Omental fat pad (tissue), 4 donors: ENCODE data around the gene PCDHB11. TPM values are rescaled to one million over a fixed set of nuclear protein-coding genes. Genes with fewer than 3 reads are reported as not detected.
"Not testable (repeated sequence)": the region's sequence is repeated elsewhere in the genome, so short reads cannot be mapped to it uniquely, and the experiment has no call there.

Experiments
- ATAC-seq: fragments of 150-250 bp; one replicate; pipeline ENCODE4 v1.9.1; 2016; ENCODE audit warnings: mild to moderate bottlenecking, moderate library complexity; ENCODE audit not compliant: low FRiP score
- DNase-seq: peaks from one replicate; pipeline ENCODE4 v3.0.0-alpha.2; 2019; ENCODE audit warnings: low spot score
- total RNA-seq, 4 donors: library from RNA; depleted of rRNA; stranded (reverse); fragments of >200 nt; gene quantifications; one replicate each; pipeline ENCODE4 v1.1.0, GENCODE V29; 2016
- TF ChIP-seq, protein P1 (sequence below), 3 donors: fragments of 450-650 bp; IDR thresholded peaks; one replicate each; pipeline ENCODE4 v1.5.1; 2016 to 2017; ENCODE audit warnings: antibody characterized with exemption in 3 of 3, mild to moderate bottlenecking in 3 of 3, moderate library complexity in 2 of 3

PCDHB11 gene
- total RNA-seq: 1 to 10 TPM; 1.3 to 2.4 (median 1.7) TPM

DNA sequence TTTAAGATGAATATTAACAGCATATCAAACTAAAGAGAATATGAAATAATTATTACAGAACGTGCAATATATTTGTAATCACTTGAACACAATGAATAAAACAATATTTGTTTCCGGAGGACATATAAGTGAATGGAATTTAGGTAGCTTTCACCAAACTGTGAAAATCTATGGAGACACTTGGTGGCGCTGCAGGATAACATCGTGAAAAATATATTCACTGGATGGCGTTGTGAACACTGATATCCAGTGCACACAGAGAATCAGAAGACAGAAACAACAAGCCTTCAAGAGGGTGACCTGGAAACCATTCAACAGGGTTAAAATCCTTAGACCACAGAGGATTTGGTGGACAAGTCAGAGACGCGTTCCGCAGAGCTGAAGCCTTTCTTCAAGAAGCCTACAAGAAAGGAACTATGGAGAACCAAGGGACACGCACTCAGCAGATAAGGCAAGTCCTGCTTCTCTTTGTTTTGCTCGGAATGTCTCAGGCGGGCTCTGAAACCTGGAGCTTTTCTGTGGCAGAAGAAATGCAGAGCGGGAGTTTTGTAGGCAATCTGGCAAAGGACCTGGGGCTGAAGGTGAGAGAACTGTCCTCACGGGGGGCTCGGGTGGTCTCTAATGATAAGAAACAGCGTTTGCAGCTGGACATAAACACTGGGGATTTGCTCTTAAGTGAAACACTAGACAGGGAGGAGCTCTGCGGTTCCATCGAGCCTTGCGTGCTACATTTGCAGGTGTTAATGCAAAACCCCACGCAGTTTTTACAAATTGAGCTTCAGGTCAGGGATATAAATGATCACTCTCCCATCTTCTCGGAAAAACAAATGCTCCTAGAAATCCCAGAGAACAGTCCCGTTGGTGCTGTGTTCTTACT is at the start of gene PCDHB11:
Gene PCDHB11 (plus strand): TSS at position 269 of the 877 bp plus-strand sequence. CDS start 148 bp downstream, at position 417.
- DNase-seq: no peak
- TF ChIP-seq, protein P1, sequence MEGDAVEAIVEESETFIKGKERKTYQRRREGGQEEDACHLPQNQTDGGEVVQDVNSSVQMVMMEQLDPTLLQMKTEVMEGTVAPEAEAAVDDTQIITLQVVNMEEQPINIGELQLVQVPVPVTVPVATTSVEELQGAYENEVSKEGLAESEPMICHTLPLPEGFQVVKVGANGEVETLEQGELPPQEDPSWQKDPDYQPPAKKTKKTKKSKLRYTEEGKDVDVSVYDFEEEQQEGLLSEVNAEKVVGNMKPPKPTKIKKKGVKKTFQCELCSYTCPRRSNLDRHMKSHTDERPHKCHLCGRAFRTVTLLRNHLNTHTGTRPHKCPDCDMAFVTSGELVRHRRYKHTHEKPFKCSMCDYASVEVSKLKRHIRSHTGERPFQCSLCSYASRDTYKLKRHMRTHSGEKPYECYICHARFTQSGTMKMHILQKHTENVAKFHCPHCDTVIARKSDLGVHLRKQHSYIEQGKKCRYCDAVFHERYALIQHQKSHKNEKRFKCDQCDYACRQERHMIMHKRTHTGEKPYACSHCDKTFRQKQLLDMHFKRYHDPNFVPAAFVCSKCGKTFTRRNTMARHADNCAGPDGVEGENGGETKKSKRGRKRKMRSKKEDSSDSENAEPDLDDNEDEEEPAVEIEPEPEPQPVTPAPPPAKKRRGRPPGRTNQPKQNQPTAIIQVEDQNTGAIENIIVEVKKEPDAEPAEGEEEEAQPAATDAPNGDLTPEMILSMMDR (IDR thresholded peaks at IDR 0.05): no peak

DNA sequence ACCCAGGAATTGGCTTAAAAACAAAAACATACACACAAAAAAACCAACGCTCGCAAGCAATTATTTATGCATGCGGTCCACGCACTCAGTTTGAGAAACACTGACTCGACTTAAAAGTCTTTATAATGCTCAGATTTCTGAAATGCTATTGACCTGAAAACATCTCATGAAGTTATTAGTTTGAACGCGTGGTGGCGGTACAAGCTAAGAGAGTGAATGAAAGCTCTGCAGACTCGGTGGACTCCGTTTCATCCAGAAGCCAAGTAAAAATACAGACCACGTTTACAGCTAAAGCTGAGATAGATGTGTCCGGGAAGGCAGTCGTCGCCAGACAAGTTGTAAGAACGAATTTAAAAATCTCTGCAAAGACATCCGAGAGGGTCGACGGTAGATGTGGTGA is 49.6 kb upstream of the PCDHB11 start, which contains the start of gene PCDHB6:
Gene PCDHB6 (plus strand): TSS at position 246 of the 400 bp plus-strand sequence. CDS start 201 bp downstream, outside the sequence.
- DNase-seq (no peak), ATAC-seq (no peak)
- TF ChIP-seq, protein P1 (IDR thresholded peaks at IDR 0.05): no peak

More for the DNA sequence above, at the start of gene PCDHB11:
- no peak for ATAC-seq

DNA sequence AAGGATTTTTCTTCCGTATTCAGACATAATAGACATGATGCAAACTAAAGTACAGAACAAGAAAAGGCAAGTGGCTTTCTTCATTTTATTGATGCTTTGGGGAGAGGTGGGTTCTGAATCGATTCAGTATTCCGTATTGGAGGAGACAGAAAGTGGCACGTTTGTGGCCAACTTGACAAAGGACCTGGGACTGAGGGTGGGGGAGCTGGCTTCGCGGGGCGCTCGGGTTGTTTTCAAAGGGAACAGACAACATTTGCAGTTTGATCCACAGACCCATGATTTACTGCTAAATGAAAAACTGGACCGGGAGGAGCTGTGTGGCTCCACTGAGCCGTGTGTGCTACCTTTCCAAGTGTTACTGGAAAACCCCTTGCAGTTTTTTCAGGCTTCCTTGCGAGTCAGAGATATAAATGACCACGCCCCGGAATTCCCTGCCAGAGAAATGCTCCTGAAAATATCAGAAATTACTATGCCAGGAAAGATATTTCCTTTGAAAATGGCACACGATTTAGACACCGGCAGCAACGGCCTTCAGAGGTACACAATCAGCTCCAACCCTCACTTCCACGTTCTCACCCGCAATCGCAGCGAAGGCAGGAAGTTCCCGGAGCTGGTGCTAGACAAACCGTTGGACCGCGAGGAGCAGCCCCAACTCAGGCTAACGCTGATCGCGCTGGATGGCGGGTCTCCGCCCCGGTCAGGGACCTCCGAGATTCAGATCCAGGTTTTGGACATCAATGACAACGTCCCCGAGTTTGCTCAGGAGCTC is 49.0 kb upstream of the PCDHB11 start:
- TF ChIP-seq, protein P1 (IDR thresholded peaks at IDR 0.05): no peak
- ATAC-seq: no peak

DNA sequence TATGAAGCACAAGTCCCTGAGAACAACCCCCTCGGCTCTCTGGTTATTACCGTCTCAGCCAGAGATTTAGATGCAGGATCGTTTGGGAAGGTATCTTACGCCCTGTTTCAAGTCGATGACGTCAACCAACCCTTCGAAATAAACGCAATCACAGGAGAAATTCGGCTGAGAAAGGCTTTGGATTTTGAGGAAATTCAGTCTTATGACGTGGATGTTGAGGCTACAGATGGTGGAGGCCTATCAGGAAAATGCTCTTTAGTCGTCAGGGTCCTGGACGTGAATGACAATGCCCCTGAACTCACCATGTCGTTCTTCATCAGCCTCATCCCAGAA is 48.5 kb upstream of the PCDHB11 start:
- DNase-seq: no peak
- no peak for ATAC-seq
- TF ChIP-seq, protein P1 (IDR thresholded peaks at IDR 0.05): no peak

More for the DNA sequence above, 49.0 kb upstream of the PCDHB11 start:
- no peak for DNase-seq

DNA sequence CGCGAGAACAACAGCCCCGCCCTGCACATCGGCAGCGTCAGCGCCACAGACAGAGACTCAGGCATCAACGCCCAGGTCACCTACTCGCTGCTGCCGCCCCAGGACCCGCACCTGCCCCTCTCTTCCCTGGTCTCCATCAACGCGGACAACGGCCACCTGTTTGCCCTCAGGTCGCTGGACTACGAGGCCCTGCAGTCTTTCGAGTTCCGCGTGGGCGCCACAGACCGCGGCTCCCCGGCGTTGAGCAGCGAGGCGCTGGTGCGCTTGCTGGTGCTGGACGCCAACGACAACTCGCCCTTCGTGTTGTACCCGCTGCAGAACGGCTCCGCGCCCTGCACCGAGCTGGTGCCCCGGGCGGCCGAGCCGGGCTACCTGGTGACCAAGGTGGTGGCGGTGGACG is 47.8 kb upstream of the PCDHB11 start:
- not testable (repeated sequence) for DNase-seq, ATAC-seq

- not testable (repeated sequence) for ATAC-seq
Measured at GRCh38 chr5:141152096-141152495, 47.3 kb upstream of the PCDHB11 start.

GRCh38 chr5:141155540-141156374 is 43.7 kb upstream of the PCDHB11 start:
- TF ChIP-seq, protein P1 (IDR thresholded peaks at IDR 0.05): no peak
- ATAC-seq (no peak), DNase-seq (no peak)

More at GRCh38 chr5:141152096-141152495, 47.3 kb upstream of the PCDHB11 start:
- DNase-seq: not testable (repeated sequence)

DNA sequence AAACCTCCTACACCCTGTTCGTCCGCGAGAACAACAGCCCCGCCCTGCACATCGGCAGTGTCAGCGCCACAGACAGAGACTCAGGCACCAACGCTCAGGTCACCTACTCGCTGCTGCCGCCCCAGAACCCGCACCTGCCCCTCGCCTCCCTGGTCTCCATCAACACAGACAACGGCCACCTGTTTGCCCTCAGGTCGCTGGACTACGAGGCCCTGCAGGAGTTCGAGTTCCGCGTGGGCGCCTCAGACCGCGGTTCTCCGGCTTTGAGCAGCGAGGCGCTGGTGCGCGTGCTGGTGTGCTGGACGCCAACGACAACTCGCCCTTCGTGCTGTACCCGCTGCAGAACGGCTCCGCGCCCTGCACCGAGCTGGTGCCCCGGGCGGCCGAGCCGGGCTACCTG is 42.1 kb upstream of the PCDHB11 start:
- ATAC-seq, DNase-seq: not testable (repeated sequence)

- not testable (repeated sequence) for ATAC-seq, DNase-seq
Measured at GRCh38 chr5:141157901-141158300, 41.5 kb upstream of the PCDHB11 start.
